AG10803 (cell line): ENCODE results near the gene PCAT6.

Source experiments
- DNase-seq: peaks from one replicate; pipeline ENCODE4 v3.0.0; 2010; ENCODE audit warnings: low read depth
- H3K4me3 ChIP-seq: 2 replicates; pipeline ENCODE4 v1.5.1; 2011; ENCODE audit warnings: mild to moderate bottlenecking, low read length, control low read depth
- CTCF ChIP-seq: conservative IDR thresholded peaks from 2 replicates; pipeline ENCODE4 v1.5.1; 2011; ENCODE audit warnings: mild to moderate bottlenecking, low read length, control low read depth, inconsistent platforms

PCAT6 gene

GRCh38 chr1:202835548-202836072, 24.9 kb downstream of the PCAT6 start:
- no peak for TF ChIP-seq CTCF
- DNase-seq = no peak
- no peak overlapping the region for H3K4me3 ChIP-seq

GRCh38 chr1:202836623-202837403, 26.1 kb downstream of the PCAT6 start:
- H3K4me3 ChIP-seq = no peak overlapping the region
- TF ChIP-seq CTCF = no peak
- no peak for DNase-seq

GRCh38 chr1:202837746-202838262, 27.1 kb downstream of the PCAT6 start:
- no peak for TF ChIP-seq CTCF
- no peak overlapping the region for H3K4me3 ChIP-seq
- DNase-seq = no peak

- DNase-seq = no peak
- no peak for TF ChIP-seq CTCF
- H3K4me3 ChIP-seq = no peak overlapping the region
Observed at GRCh38 chr1:202843081-202843480, 32.3 kb downstream of the PCAT6 start.

- DNase-seq = no peak
- no peak overlapping the region for H3K4me3 ChIP-seq
- no peak for TF ChIP-seq CTCF
Observed at GRCh38 chr1:202844259-202844658, 33.5 kb downstream of the PCAT6 start.

- TF ChIP-seq CTCF = no peak
- H3K4me3 ChIP-seq = no peak overlapping the region
- no peak for DNase-seq
Observed at GRCh38 chr1:202844935-202845334, 34.2 kb downstream of the PCAT6 start.

- no peak for TF ChIP-seq CTCF
- no peak overlapping the region for H3K4me3 ChIP-seq
- DNase-seq = no peak
Observed at GRCh38 chr1:202848191-202848542, 37.4 kb downstream of the PCAT6 start.
